CD4-positive, CD25-positive, alpha-beta regulatory T cell (primary cell): Measurements from ENCODE around the gene PAM. TPM values are rescaled to one million over a fixed set of nuclear protein-coding genes. Genes with fewer than 3 reads are reported as not detected.
"Not testable (repeated sequence)": the region's sequence is repeated elsewhere in the genome, so short reads cannot be mapped to it uniquely, and the experiment has no call there.

Experiments used
- ATAC-seq, 2 donors: fragments of 150-1000 bp; cut with Tn5 transposase; one replicate each; pipeline ENCODE4 v1.10.0; 2021; ENCODE audit warnings: low read depth in 2 of 2, moderate number of reproducible peaks in 2 of 2, moderate library complexity in 1 of 2
- DNase-seq, 3 donors: peaks; one replicate each; pipeline versions ENCODE4 v3.0.0 to v3.0.0-alpha.2; 2012 to 2022; ENCODE audit warnings: mixed read lengths in 1 of 3
- H3K27ac ChIP-seq: one replicate; pipeline ENCODE4 v1.7.0; 2013; ENCODE audit warnings: mild to moderate bottlenecking, low read length; ENCODE audit not compliant: insufficient read depth, poor library complexity, severe bottlenecking
- H3K27me3 ChIP-seq: one replicate; pipeline ENCODE4 v1.7.0; 2013; ENCODE audit warnings: low read length; ENCODE audit not compliant: control insufficient read depth, insufficient read depth
- H3K36me3 ChIP-seq: one replicate; pipeline ENCODE4 v1.7.0; 2013; ENCODE audit warnings: mild to moderate bottlenecking, low read length, moderate library complexity; ENCODE audit not compliant: control insufficient read depth, insufficient read depth
- H3K4me1 ChIP-seq: 2 replicates; pipeline ENCODE4 v1.7.0; 2013; ENCODE audit warnings: mild to moderate bottlenecking, low read length; ENCODE audit not compliant: insufficient read depth, control insufficient read depth, poor library complexity, severe bottlenecking
- H3K4me3 ChIP-seq: one replicate; pipeline ENCODE4 v1.7.0; 2013; ENCODE audit warnings: low read depth, mild to moderate bottlenecking, low read length, moderate library complexity
- H3K9me3 ChIP-seq, 2 experiments: 1 replicate in 1 of 2; 2 replicates in 1 of 2; pipeline ENCODE4 v1.7.0; 2013; ENCODE audit warnings: low read length in 2 of 2, mild to moderate bottlenecking in 1 of 2, moderate library complexity in 1 of 2; ENCODE audit not compliant: control insufficient read depth in 2 of 2
- H3K27ac Mint-ChIP-seq, 3 donors: one replicate each; pipeline ENCODE4 v1.8.0; 2020 to 2022; ENCODE audit warnings: mild to moderate bottlenecking in 3 of 3, mixed read lengths in 3 of 3, moderate library complexity in 2 of 3
- H3K27me3 Mint-ChIP-seq: one replicate; pipeline ENCODE4 v1.8.0; 2022; ENCODE audit warnings: mild to moderate bottlenecking, mixed read lengths
- H3K36me3 Mint-ChIP-seq: one replicate; pipeline ENCODE4 v1.8.0; 2020; ENCODE audit warnings: mixed read lengths
- H3K4me1 Mint-ChIP-seq, 4 donors: one replicate each; pipeline ENCODE4 v1.8.0; 2020 to 2022; ENCODE audit warnings: mixed read lengths in 4 of 4, mild to moderate bottlenecking in 1 of 4
- H3K4me3 Mint-ChIP-seq, 4 donors: one replicate each; pipeline ENCODE4 v1.8.0; 2020 to 2022; ENCODE audit warnings: mild to moderate bottlenecking in 4 of 4, mixed read lengths in 4 of 4, moderate library complexity in 3 of 4
- H3K9me3 Mint-ChIP-seq, 7 donors: one replicate each; pipeline ENCODE4 v1.8.0; 2020 to 2022; ENCODE audit warnings: mixed read lengths in 7 of 7, mild to moderate bottlenecking in 3 of 7, moderate library complexity in 2 of 7
- polyA plus RNA-seq, 4 donors: library from polyadenylated mRNA; unstranded; fragments of 300-500 nt; fragmentation: Illumina TruSeq; gene quantifications; one replicate each; pipeline ENCODE4 v1.2.3, GENCODE V29; 2021
- total RNA-seq: library from RNA; stranded (reverse); gene quantifications from one replicate; pipeline ENCODE4 v1.2.3, GENCODE V29; 2022

PAM gene
- total and polyA plus RNA-seq, 5 donors from 2014 or later: 22.9 to 60.0 (median 34.7) TPM

GRCh38 chr5:102996011-102996575 is 241.0 kb downstream of the PAM start:
- no peaks in the 10 kb centered on the region for H3K27me3 Mint-ChIP-seq
- Histone ChIP-seq H3K9me3 (no peaks in the 10 kb centered on the region), H3K27me3 (no peaks in the 10 kb centered on the region), H3K27ac (no peak overlapping the region), H3K4me3 (no peak overlapping the region), H3K36me3 (no peaks in the 10 kb centered on the region), H3K4me1 (no peaks in the 10 kb centered on the region)
- peaks cover 0 to 4% (median 0%) of the 10 kb centered on the region in 7 donors for H3K9me3 Mint-ChIP-seq
- H3K27ac Mint-ChIP-seq: no peak overlapping the region
- H3K4me1 Mint-ChIP-seq: peaks cover 6 to 12% (median 8%) of the 10 kb centered on the region in 4 donors
- H3K4me3 Mint-ChIP-seq: no peak overlapping the region
- DNase-seq (no peak), ATAC-seq (no peak)
- H3K36me3 Mint-ChIP-seq: peaks cover 28% of the 10 kb centered on the region

- H3K4me3 ChIP-seq: no peak overlapping the region
- no peaks in the 10 kb centered on the region for H3K27me3 Mint-ChIP-seq
- H3K9me3 ChIP-seq: no peaks in the 10 kb centered on the region
- peaks cover 17% of the 10 kb centered on the region for H3K36me3 Mint-ChIP-seq
- H3K4me3 Mint-ChIP-seq: no peak overlapping the region
- no peak for DNase-seq
- H3K27ac ChIP-seq: no peak overlapping the region
- no peak for ATAC-seq
- H3K9me3 Mint-ChIP-seq: peaks cover 0 to 4% (median 0%) of the 10 kb centered on the region in 7 donors
- H3K4me1 Mint-ChIP-seq: peaks cover 6 to 10% (median 8%) of the 10 kb centered on the region in 4 donors
- no peaks in the 10 kb centered on the region for H3K27me3 ChIP-seq
- no peak overlapping the region for H3K27ac Mint-ChIP-seq
- H3K36me3 ChIP-seq: no peaks in the 10 kb centered on the region
- no peaks in the 10 kb centered on the region for H3K4me1 ChIP-seq
Measured at GRCh38 chr5:102998224-102998623, 243.1 kb downstream of the PAM start.

- H3K4me3 ChIP-seq: no peak overlapping the region
Measured at GRCh38 chr5:102999191-102999590, 244.1 kb downstream of the PAM start.

GRCh38 chr5:102999621-103000020 is 244.5 kb downstream of the PAM start:
- not testable (repeated sequence) for H3K27ac ChIP-seq, H3K27me3 ChIP-seq, H3K9me3 Mint-ChIP-seq, DNase-seq, H3K4me3 Mint-ChIP-seq, H3K9me3 ChIP-seq, H3K4me3 ChIP-seq, H3K36me3 ChIP-seq, H3K4me1 ChIP-seq, H3K27ac Mint-ChIP-seq, H3K27me3 Mint-ChIP-seq, ATAC-seq
- Mint-ChIP-seq H3K36me3 (peaks cover 15% of the 10 kb centered on the region), H3K4me1 (peaks cover 5 to 11% (median 8%) of the 10 kb centered on the region in 4 donors)

More at GRCh38 chr5:102999191-102999590, 244.1 kb downstream of the PAM start:
- Histone ChIP-seq H3K36me3 (no peaks in the 10 kb centered on the region), H3K4me1 (no peaks in the 10 kb centered on the region), H3K27ac (no peak overlapping the region), H3K9me3 (no peaks in the 10 kb centered on the region), H3K27me3 (no peaks in the 10 kb centered on the region)
- no peak overlapping the region for H3K27ac Mint-ChIP-seq
- no peaks in the 10 kb centered on the region for H3K27me3 Mint-ChIP-seq
- ATAC-seq (no peak), DNase-seq (no peak)
- no peak overlapping the region for H3K4me3 Mint-ChIP-seq
- peaks cover 6 to 11% (median 8%) of the 10 kb centered on the region in 4 donors for H3K4me1 Mint-ChIP-seq
- H3K36me3 Mint-ChIP-seq: peaks cover 16% of the 10 kb centered on the region
- H3K9me3 Mint-ChIP-seq: peaks cover 0 to 4% (median 0%) of the 10 kb centered on the region in 7 donors

- peaks cover 0 to 9% (median 6%) of the 10 kb centered on the region in 4 donors for H3K4me1 Mint-ChIP-seq
- Histone ChIP-seq H3K27ac (no peak overlapping the region), H3K36me3 (peaks cover 2% of the 10 kb centered on the region), H3K4me3 (no peak overlapping the region), H3K9me3 (no peaks in the 10 kb centered on the region), H3K4me1 (no peaks in the 10 kb centered on the region), H3K27me3 (no peaks in the 10 kb centered on the region)
- H3K4me3 Mint-ChIP-seq: no peak overlapping the region
- ATAC-seq (no peak), DNase-seq (no peak)
- peaks cover 0 to 4% (median 0%) of the 10 kb centered on the region in 7 donors for H3K9me3 Mint-ChIP-seq
- H3K27me3 Mint-ChIP-seq: no peaks in the 10 kb centered on the region
- H3K27ac Mint-ChIP-seq: no peak overlapping the region
- peaks cover 15% of the 10 kb centered on the region for H3K36me3 Mint-ChIP-seq
Measured at GRCh38 chr5:103000089-103000488, 245.0 kb downstream of the PAM start.

GRCh38 chr5:103003872-103004271 is 248.8 kb downstream of the PAM start:
- H3K27ac ChIP-seq: no peak overlapping the region
- H3K27me3 ChIP-seq: no peaks in the 10 kb centered on the region
- Mint-ChIP-seq H3K36me3 (peaks cover 29% of the 10 kb centered on the region), H3K27me3 (no peaks in the 10 kb centered on the region), H3K27ac (no peak overlapping the region), H3K4me3 (no peak overlapping the region), H3K9me3 (peaks cover 0 to 4% (median 0%) of the 10 kb centered on the region in 7 donors), H3K4me1 (peaks cover 0 to 2% (median 0%) of the 10 kb centered on the region in 4 donors)
- DNase-seq (no peak), ATAC-seq (no peak)
- no peaks in the 10 kb centered on the region for H3K9me3 ChIP-seq
- H3K36me3 ChIP-seq: peaks cover 10% of the 10 kb centered on the region
- no peaks in the 10 kb centered on the region for H3K4me1 ChIP-seq
- H3K4me3 ChIP-seq: no peak overlapping the region

GRCh38 chr5:103005276-103005675 is 250.2 kb downstream of the PAM start:
- no peaks in the 10 kb centered on the region for H3K4me1 ChIP-seq
- H3K36me3 Mint-ChIP-seq: peaks cover 29% of the 10 kb centered on the region
- no peak overlapping the region for H3K27ac Mint-ChIP-seq

GRCh38 chr5:103006921-103007320 is 251.8 kb downstream of the PAM start:
- Mint-ChIP-seq H3K9me3 (peaks cover 0 to 3% (median 0%) of the 10 kb centered on the region in 7 donors), H3K4me3 (no peak overlapping the region), H3K27ac (no peak overlapping the region), H3K4me1 (peaks cover 0 to 9% (median 1%) of the 10 kb centered on the region in 4 donors), H3K27me3 (no peaks in the 10 kb centered on the region), H3K36me3 (peaks cover 36% of the 10 kb centered on the region)
- ATAC-seq (no peak), DNase-seq (no peak)
- no peak overlapping the region for H3K4me3 ChIP-seq
- H3K27ac ChIP-seq: no peak overlapping the region
- peaks cover 20% of the 10 kb centered on the region for H3K36me3 ChIP-seq
- H3K27me3 ChIP-seq: no peaks in the 10 kb centered on the region
- H3K4me1 ChIP-seq: no peaks in the 10 kb centered on the region
- no peaks in the 10 kb centered on the region for H3K9me3 ChIP-seq

More at GRCh38 chr5:103005276-103005675, 250.2 kb downstream of the PAM start:
- Mint-ChIP-seq H3K27me3 (no peaks in the 10 kb centered on the region), H3K9me3 (no peaks in the 10 kb centered on the region), H3K4me3 (no peak overlapping the region), H3K4me1 (peaks cover 0 to 4% (median 1%) of the 10 kb centered on the region in 4 donors)
- no peaks in the 10 kb centered on the region for H3K9me3 ChIP-seq
- no peak for DNase-seq
- H3K27me3 ChIP-seq: no peaks in the 10 kb centered on the region
- H3K4me3 ChIP-seq: no peak overlapping the region
- ATAC-seq: no peak
- H3K27ac ChIP-seq: no peak overlapping the region
- H3K36me3 ChIP-seq: peaks cover 19% of the 10 kb centered on the region
